Glutamatergic neuron (in vitro differentiated cells): ENCODE data around the gene CACNA1D. TPM values are rescaled to one million over a fixed set of nuclear protein-coding genes. Genes with fewer than 3 reads are reported as not detected.
A peak's percentile ranks its signal among the peaks of the same experiment; 100 is the strongest.

Experiments used
- DNase-seq: peaks from one replicate; pipeline ENCODE4 v3.0.0; 2022
- H3K27ac Mint-ChIP-seq: one replicate; pipeline ENCODE4 v1.8.0; 2020; ENCODE audit warnings: mild to moderate bottlenecking, mixed read lengths, inconsistent platforms; ENCODE audit not compliant: unreplicated experiment
- H3K27me3 Mint-ChIP-seq: one replicate; pipeline ENCODE4 v1.8.0; 2020; ENCODE audit warnings: mild to moderate bottlenecking, moderate library complexity, mixed read lengths, inconsistent platforms; ENCODE audit not compliant: unreplicated experiment
- H3K36me3 Mint-ChIP-seq: one replicate; pipeline ENCODE4 v1.8.0; 2020; ENCODE audit warnings: mild to moderate bottlenecking, mixed read lengths, inconsistent platforms; ENCODE audit not compliant: unreplicated experiment
- H3K4me1 Mint-ChIP-seq: one replicate; pipeline ENCODE4 v1.8.0; 2020; ENCODE audit warnings: mild to moderate bottlenecking, low read depth, mixed read lengths, inconsistent platforms; ENCODE audit not compliant: unreplicated experiment
- H3K4me3 Mint-ChIP-seq: one replicate; pipeline ENCODE4 v1.8.0; 2020; ENCODE audit warnings: mild to moderate bottlenecking, mixed read lengths, inconsistent platforms; ENCODE audit not compliant: unreplicated experiment
- H3K9me3 Mint-ChIP-seq: one replicate; pipeline ENCODE4 v1.8.0; 2020; ENCODE audit warnings: mild to moderate bottlenecking, moderate library complexity, mixed read lengths, inconsistent platforms; ENCODE audit not compliant: unreplicated experiment
- total RNA-seq: library from RNA; stranded (reverse); fragmentation: NEBNext Ultra II Directional; extraction: Animal tissue kit (Norgen Biotek cat#: 25700); gene quantifications from one replicate; pipeline ENCODE4 v1.2.1, GENCODE V29; 2021; ENCODE audit not compliant: unreplicated experiment
- TF ChIP-seq, protein P1 (sequence below): fragments of 200-600 bp; sonication (generic); IDR thresholded peaks from one replicate; pipeline ENCODE4 v1.5.0; 2021; ENCODE audit not compliant: partially characterized antibody, unreplicated experiment

CACNA1D gene
- total RNA-seq, 1 donor from 2014 or later: 5.0 TPM

DNA sequence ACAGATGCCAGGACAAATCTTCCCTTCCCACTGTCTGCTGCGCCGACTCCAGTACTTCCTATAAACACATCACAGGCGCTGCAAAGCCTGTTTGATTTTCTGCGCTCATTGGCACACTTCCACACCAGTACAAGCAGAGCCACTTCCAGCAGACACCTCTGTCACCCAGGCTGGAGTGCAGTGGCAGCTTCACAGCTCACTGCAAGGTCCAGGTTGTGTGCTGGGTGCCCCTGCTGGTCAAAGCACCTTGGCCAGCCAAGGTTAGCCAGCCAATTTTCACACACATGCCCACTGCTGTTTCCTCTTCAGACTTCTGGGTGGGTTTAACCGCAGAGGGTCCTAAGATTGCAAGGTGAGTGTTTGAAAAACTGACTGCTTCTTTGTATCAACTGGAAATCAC, 346.9 kb downstream of the CACNA1D start:
- peaks cover 4% of the 10 kb centered on the region for H3K9me3 Mint-ChIP-seq
- H3K36me3 Mint-ChIP-seq: no peaks in the 10 kb centered on the region
- H3K4me1 Mint-ChIP-seq: peaks cover 22% of the 10 kb centered on the region
- peaks cover 13% of the 10 kb centered on the region for H3K27me3 Mint-ChIP-seq
- TF ChIP-seq, protein P1, sequence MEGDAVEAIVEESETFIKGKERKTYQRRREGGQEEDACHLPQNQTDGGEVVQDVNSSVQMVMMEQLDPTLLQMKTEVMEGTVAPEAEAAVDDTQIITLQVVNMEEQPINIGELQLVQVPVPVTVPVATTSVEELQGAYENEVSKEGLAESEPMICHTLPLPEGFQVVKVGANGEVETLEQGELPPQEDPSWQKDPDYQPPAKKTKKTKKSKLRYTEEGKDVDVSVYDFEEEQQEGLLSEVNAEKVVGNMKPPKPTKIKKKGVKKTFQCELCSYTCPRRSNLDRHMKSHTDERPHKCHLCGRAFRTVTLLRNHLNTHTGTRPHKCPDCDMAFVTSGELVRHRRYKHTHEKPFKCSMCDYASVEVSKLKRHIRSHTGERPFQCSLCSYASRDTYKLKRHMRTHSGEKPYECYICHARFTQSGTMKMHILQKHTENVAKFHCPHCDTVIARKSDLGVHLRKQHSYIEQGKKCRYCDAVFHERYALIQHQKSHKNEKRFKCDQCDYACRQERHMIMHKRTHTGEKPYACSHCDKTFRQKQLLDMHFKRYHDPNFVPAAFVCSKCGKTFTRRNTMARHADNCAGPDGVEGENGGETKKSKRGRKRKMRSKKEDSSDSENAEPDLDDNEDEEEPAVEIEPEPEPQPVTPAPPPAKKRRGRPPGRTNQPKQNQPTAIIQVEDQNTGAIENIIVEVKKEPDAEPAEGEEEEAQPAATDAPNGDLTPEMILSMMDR: no peak
- DNase-seq: no peak
- H3K27ac Mint-ChIP-seq: no peak overlapping the region
- no peak overlapping the region for H3K4me3 Mint-ChIP-seq

DNA sequence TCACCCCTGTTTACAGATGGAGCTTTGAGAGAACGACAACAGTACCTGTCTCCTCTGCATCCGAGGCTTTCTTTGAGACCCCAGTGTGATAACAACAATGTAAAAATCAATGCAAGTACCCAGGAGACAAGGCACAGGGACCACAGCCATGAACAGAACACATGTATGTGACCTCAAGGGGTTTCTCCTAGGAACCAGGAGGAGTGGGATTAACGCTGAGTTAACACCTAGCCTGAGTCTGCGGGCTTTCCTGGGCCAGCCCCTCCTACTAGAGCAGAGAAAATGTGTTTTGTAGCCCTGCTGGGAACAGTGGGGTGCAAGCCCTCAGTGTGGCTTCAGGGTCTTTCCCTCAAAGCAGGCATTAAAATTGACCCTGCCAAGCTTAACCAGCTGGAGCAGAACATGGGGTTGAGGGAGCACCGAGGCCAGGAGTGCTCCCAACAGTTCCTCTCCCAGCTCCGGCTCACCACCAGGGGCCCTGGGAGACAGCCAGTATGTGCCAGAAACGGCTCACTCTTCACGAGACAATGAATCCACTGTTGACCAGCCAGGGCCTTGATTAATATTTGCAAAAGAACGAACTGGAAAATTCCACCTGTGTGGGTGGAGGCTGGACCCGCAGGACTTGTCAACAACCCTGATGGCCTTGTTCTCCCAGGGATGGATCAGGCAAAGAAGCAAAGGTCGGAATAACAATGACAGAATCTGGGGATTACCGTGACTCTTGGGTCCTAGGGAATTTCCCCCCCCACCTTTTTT, 348.2 kb downstream of the CACNA1D start:
- Mint-ChIP-seq H3K36me3 (no peaks in the 10 kb centered on the region), H3K27ac (peak overlapping the region; percentile 82), H3K4me1 (peaks cover 22% of the 10 kb centered on the region), H3K9me3 (peaks cover 8% of the 10 kb centered on the region), H3K4me3 (peak overlapping the region; percentile 16), H3K27me3 (peaks cover 19% of the 10 kb centered on the region)
- TF ChIP-seq, protein P1: no peak
- no peak for DNase-seq

DNA sequence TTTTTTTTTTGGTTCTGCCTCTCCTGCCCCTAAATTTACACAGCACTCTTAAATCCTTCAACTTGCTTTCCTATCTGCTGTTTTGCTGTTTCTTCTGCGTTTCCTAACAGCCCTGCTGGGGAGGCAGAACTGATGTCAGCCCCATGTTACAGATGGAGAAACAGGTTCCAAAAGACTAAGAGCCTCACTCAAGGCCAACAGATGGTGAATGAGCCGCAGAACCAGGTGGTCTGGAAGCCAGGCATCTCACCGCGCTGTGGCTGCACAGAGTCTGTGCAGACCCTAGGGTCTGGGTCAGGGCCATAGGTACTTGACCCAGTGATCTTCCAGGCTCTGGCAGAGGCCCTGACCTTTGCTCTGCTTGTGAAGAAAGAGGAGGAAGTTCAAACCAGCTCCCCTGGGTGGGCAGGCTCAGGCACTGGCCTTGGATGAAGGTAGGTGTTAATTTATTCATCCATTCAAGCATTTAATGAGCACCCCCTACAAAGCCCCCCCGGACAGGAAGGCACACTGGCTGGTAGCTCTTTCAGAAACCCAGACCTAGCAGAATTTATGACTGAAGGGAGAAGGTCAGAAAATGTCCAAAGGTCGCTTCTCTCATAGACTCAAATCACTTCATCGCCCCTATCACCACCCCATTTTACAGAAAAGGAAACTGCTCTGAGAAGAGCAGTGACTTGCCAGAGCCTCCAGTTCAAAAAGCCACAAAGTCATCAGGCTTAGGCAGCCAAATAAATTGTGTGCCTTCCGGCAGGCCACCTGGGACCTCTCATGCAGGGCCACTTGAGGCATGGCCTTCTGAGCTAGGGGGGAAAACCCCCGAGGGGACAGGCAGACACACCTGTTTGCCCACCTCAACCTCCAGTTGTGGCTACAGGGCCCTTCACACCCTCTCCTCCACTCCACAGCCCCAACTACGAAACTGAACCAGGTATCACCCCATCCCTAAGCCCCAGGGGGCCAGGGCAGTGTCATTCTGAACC, 349.1 kb downstream of the CACNA1D start:
- H3K27me3 Mint-ChIP-seq: peaks cover 19% of the 10 kb centered on the region
- peaks cover 8% of the 10 kb centered on the region for H3K9me3 Mint-ChIP-seq
- no peak for DNase-seq
- TF ChIP-seq, protein P1: no peak
- peaks cover 22% of the 10 kb centered on the region for H3K4me1 Mint-ChIP-seq
- H3K36me3 Mint-ChIP-seq: no peaks in the 10 kb centered on the region
- H3K27ac Mint-ChIP-seq: peak overlapping the region; percentile 82
- H3K4me3 Mint-ChIP-seq: peak overlapping the region; percentile 38

DNA sequence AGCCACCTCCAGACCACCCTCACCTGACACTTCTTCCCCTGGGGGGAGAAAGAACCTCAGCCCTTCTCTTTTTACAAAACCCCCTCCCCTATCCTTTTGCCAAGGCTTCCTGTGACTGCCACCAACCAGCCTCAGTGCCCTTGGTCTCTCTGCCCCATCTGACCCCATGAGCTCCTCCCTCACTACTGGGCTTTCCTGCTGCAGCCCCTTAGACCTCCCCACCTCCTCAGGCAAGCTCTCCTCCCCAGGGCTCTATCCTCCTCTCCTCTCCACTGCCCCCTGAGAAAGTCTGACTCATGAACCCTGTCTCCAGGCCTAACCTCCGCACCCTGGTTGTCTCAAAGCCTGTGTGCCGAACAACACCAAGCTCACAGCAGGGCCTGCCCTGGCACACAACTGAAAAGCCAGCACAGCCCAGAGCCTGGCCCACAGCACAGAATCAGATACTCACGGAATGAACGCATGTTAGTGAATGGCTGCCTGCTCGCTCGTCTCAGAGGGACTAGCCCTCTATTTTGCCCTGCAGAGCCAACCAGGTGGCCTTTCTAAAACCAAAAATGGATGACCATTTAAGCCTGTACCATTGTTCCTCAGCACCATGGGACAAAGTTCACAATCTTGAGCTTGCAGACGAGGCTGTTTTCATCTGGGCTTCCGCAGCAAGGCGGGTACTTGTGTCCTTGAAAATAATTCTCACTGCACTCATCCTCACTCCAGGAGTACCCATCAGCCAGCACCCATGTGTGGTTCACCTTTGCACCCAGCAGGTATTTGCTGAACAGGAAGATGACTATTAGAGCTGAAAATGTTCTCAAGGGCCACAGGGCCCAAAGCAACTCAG, 350.1 kb downstream of the CACNA1D start:
- TF ChIP-seq, protein P1: no peak
- no peak for DNase-seq
- H3K9me3 Mint-ChIP-seq: peaks cover 8% of the 10 kb centered on the region
- peaks cover 19% of the 10 kb centered on the region for H3K27me3 Mint-ChIP-seq
- H3K27ac Mint-ChIP-seq: no peak overlapping the region
- peak overlapping the region; percentile 50 for H3K4me3 Mint-ChIP-seq
- no peaks in the 10 kb centered on the region for H3K36me3 Mint-ChIP-seq
- H3K4me1 Mint-ChIP-seq: peaks cover 22% of the 10 kb centered on the region
